HL-60 (cell line): Measurements from ENCODE around the gene ZNF81.
"Not testable (repeated sequence)": the region's sequence is repeated elsewhere in the genome, so short reads cannot be mapped to it uniquely, and the experiment has no call there.

ENCODE experiments used
- DNase-seq, 2 experiments: peaks; one replicate each; pipeline ENCODE4 v3.0.0-alpha.2; 2010 to 2020; ENCODE audit warnings: low read depth in 1 of 2, low spot score in 1 of 2
- H3K27ac ChIP-seq: fragments of 250-450 bp; sonication (Bioruptor Pico); replicated peaks from 2 replicates; pipeline ENCODE4 v1.5.1; 2020; ENCODE audit warnings: mild to moderate bottlenecking, moderate library complexity
- H3K27me3 ChIP-seq: fragments of 250-450 bp; sonication (Bioruptor Pico); 2 replicates; pipeline ENCODE4 v1.5.1; 2021; ENCODE audit warnings: mild to moderate bottlenecking, moderate library complexity; ENCODE audit not compliant: insufficient read depth, poor library complexity, severe bottlenecking
- H3K4me3 ChIP-seq: replicated peaks from 2 replicates; pipeline ENCODE4 v1.5.1; 2011; ENCODE audit warnings: mild to moderate bottlenecking, control low read depth, low read length; ENCODE audit not compliant: insufficient read depth
- CTCF ChIP-seq: IDR thresholded peaks from one replicate; pipeline ENCODE4 v1.5.1; 2011; ENCODE audit warnings: low read length, control low read depth, inconsistent platforms; ENCODE audit not compliant: insufficient read depth
- GABPA ChIP-seq: IDR thresholded peaks from 2 replicates; pipeline ENCODE4 v1.6.1; 2012; ENCODE audit warnings: low read depth
- POLR2AphosphoS5 ChIP-seq: IDR thresholded peaks from 2 replicates; pipeline ENCODE4 v1.6.1; 2012; ENCODE audit warnings: low read depth
- REST ChIP-seq: IDR thresholded peaks from 2 replicates; pipeline ENCODE4 v1.6.1; 2012; ENCODE audit warnings: low read depth; ENCODE audit not compliant: insufficient replicate concordance
- SPI1 ChIP-seq: IDR thresholded peaks from 2 replicates; pipeline ENCODE4 v1.6.1; 2012; ENCODE audit warnings: low read depth, mild to moderate bottlenecking, borderline replicate concordance

The ZNF81 gene

DNA sequence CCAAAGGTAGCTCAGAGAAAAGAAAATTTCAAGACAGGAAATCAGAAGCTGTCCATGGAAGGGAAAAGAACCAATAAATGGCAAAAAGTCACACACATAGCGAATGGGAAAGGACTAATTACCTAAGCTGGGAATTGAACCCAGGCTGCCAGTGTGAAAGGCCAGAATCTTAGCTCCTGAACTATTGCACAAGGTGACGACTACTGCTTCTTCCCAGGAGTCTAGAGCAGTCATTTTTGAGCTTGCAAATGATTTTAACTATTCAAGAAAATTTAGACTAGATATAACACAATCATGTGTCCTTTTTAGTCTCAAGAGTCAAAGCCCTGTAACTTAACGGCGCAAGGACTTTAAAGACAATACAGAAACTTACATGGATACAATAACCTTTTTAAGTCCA lies 34.1 kb upstream of the ZNF81 start:
- H3K27me3 ChIP-seq = no peaks in the 10 kb centered on the region
- DNase-seq = no peak
- TF ChIP-seq SPI1 (no peak), CTCF (no peak), GABPA (no peak), REST (no peak), POLR2AphosphoS5 (no peak)
- no peak overlapping the region for H3K4me3 ChIP-seq
- no peak overlapping the region for H3K27ac ChIP-seq

DNA sequence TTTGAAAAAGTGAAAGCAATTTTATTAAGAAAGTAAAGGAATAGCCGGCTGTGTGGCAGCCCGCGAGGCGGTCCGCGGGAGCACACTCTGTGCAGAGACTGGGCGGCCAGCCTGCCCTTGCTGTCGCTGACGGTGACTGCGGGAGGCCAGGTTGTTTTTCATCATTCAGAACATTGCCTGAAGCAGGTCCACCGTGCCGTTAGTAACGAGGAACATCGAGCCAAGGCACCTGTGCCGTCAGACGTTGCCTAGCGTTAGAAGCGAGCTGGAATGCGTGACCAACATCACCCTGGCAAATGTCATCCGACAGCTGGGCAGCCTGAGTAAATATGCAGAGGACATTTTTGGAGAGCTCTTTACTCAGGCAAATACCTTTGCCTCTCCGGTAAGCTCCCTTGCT lies 33.6 kb upstream of the ZNF81 start:
- not testable (repeated sequence) for DNase-seq, H3K27me3 ChIP-seq, H3K4me3 ChIP-seq, H3K27ac ChIP-seq

- no peak for TF ChIP-seq REST
- no peak for TF ChIP-seq SPI1
- no peak for TF ChIP-seq CTCF
- no peak for TF ChIP-seq POLR2AphosphoS5
- TF ChIP-seq GABPA = no peak
- Histone ChIP-seq H3K27me3 (no peaks in the 10 kb centered on the region), H3K4me3 (no peak overlapping the region), H3K27ac (no peak overlapping the region)
- DNase-seq = no peak
Observed at GRCh38 chrX:47804315-47804714, 32.4 kb upstream of the ZNF81 start.

DNA sequence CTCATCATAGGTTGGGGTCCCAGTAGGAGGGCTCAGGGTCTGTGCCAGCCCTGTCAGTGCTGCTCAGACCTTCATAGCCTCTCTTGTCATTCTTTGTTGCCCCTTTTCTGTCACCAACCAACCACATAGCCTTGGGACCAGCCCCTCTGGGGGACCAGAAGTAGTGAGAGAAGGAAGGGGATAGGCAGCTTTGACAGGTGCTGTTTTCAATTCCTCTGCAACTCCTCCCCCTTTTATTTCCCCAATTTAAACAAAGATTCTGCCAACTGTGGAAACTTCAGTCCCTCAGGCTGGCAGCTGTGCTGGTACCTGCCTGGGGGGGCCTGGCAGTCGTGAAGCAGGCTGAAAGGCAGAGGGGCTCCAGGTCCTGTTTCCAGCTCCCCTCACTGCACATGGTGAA lies 30.9 kb upstream of the ZNF81 start:
- not testable (repeated sequence) for H3K27me3 ChIP-seq, H3K4me3 ChIP-seq, DNase-seq, H3K27ac ChIP-seq

- not testable (repeated sequence) for H3K27ac ChIP-seq, H3K4me3 ChIP-seq, H3K27me3 ChIP-seq, DNase-seq
Observed at GRCh38 chrX:47806415-47807271, 30.1 kb upstream of the ZNF81 start.

DNA sequence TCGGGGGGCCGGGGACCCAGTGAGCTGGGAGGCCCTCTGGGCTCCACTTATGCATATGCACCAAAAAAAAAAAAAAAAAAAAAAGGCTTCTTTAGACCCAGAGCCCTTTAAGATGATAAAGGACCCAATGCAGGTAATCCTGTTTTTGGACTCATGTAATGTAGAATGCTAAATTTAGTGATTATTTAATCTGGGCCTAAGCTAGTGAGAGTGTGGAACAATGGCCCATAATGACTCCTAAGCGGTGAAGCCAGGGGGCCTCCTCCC lies 29.5 kb upstream of the ZNF81 start:
- H3K4me3 ChIP-seq, DNase-seq, H3K27ac ChIP-seq, H3K27me3 ChIP-seq: not testable (repeated sequence)
